Fibroblast of mammary gland (primary cell): ENCODE measurements around the gene AHRR.
A peak's percentile ranks its signal among the peaks of the same experiment; 100 is the strongest.

Experiments
- DNase-seq: peaks from one replicate; pipeline ENCODE4 v3.0.0-alpha.2; 2010; ENCODE audit warnings: low read depth
- H3K4me3 ChIP-seq: 2 replicates; pipeline ENCODE4 v1.5.1; 2011; ENCODE audit warnings: low read depth, mild to moderate bottlenecking, low read length, moderate library complexity; ENCODE audit not compliant: control insufficient read depth
- CTCF ChIP-seq: conservative IDR thresholded peaks from 2 replicates; pipeline ENCODE4 v1.5.1; 2011; ENCODE audit warnings: low read depth, low read length, inconsistent platforms; ENCODE audit not compliant: control insufficient read depth, insufficient read depth

AHRR gene

GRCh38 chr5:440401-441201, 119.1 kb downstream of the AHRR start:
- DNase-seq, result no peak
- no peak overlapping the region for H3K4me3 ChIP-seq
- TF ChIP-seq CTCF, result no peak

- no peak for TF ChIP-seq CTCF
- no peak for DNase-seq
- peak overlapping the region; percentile 74 for H3K4me3 ChIP-seq
Observed at GRCh38 chr5:441996-442334, 120.5 kb downstream of the AHRR start.

GRCh38 chr5:442335-443238, 121.1 kb downstream of the AHRR start, which contains the start of gene EXOC3:
Gene EXOC3 (plus strand): TSS chr5:443176. CDS start chr5:446206, 3,030 bp downstream.
- TF ChIP-seq CTCF, result no peak
- H3K4me3 ChIP-seq, result peak within 1 kb of the TSS; percentile 94
- DNase-seq, result peak; percentile 52

GRCh38 chr5:443239-444151, 122.0 kb downstream of the AHRR start:
- TF ChIP-seq CTCF, result no peak
- no peak for DNase-seq
- H3K4me3 ChIP-seq, result peak overlapping the region; percentile 94

GRCh38 chr5:444226-444625, 122.7 kb downstream of the AHRR start:
- TF ChIP-seq CTCF, result no peak
- DNase-seq, result no peak
- H3K4me3 ChIP-seq, result peak overlapping the region; percentile 94

GRCh38 chr5:445591-445990, 124.1 kb downstream of the AHRR start:
- TF ChIP-seq CTCF, result no peak
- no peak overlapping the region for H3K4me3 ChIP-seq
- DNase-seq, result no peak
